HUES64 (cell line): Measurements from ENCODE around the gene CCER1.

Experiments used
- H3K27ac ChIP-seq: 2 replicates; pipeline ENCODE4 v1.7.0; 2013; ENCODE audit warnings: low read depth, low read length, inconsistent platforms
- H3K27me3 ChIP-seq: 2 replicates; pipeline ENCODE4 v1.6.1; 2013; ENCODE audit warnings: mild to moderate bottlenecking, low read length; ENCODE audit not compliant: insufficient read depth
- H3K36me3 ChIP-seq: 2 replicates; pipeline ENCODE4 v1.6.1; 2013; ENCODE audit warnings: mild to moderate bottlenecking, low read length; ENCODE audit not compliant: insufficient read depth
- H3K4me1 ChIP-seq: 2 replicates; pipeline ENCODE4 v1.6.1; 2013; ENCODE audit warnings: mild to moderate bottlenecking, low read length, moderate library complexity; ENCODE audit not compliant: insufficient read depth
- H3K4me3 ChIP-seq: 2 replicates; pipeline ENCODE4 v1.5.1; 2013; ENCODE audit warnings: mild to moderate bottlenecking, low read length, moderate library complexity
- H3K9ac ChIP-seq: 2 replicates; pipeline ENCODE4 v1.6.1; 2013; ENCODE audit warnings: mild to moderate bottlenecking, low read depth, low read length
- H3K9me3 ChIP-seq: 2 replicates; pipeline ENCODE4 v1.6.1; 2013; ENCODE audit warnings: low read depth, low read length; ENCODE audit not compliant: insufficient read depth
- WGBS: fragments of 150-250, 120-280 bp; methylation state at CpG from one replicate; pipeline ENCODE4 v1.1.7; 2013; ENCODE audit warnings: missing lambda C conversion rate; 5-methylcytosine and 5-hydroxymethylcytosine counted together

CCER1 gene

DNA sequence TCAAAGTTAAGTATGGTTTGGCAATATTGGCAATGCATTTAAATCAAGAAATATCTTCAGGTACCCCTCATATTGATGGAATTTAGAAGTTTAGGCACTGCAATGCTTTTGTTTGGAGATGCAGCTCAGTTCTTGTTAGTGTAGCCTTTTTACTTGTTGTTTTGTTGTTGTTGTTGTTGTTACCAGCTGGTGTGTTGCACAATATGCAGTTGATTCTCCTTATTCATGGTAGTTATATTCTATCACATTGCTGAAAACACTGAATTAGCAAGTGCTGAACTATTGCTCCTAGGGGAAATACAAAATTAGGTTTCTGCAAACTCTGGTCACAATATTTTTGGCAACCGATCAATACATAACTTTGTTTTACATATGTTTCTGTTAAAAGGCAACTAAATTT is 34.8 kb downstream of the CCER1 start:
- H3K9me3 ChIP-seq = no peaks in the 10 kb centered on the region
- H3K4me1 ChIP-seq = no peaks in the 10 kb centered on the region
- H3K27ac ChIP-seq = no peak overlapping the region
- no peak overlapping the region for H3K4me3 ChIP-seq
- no peaks in the 10 kb centered on the region for H3K36me3 ChIP-seq
- WGBS = no CpG with 5 or more reads among the region's 1 CpG
- H3K9ac ChIP-seq = no peak overlapping the region
- H3K27me3 ChIP-seq = no peaks in the 10 kb centered on the region

DNA sequence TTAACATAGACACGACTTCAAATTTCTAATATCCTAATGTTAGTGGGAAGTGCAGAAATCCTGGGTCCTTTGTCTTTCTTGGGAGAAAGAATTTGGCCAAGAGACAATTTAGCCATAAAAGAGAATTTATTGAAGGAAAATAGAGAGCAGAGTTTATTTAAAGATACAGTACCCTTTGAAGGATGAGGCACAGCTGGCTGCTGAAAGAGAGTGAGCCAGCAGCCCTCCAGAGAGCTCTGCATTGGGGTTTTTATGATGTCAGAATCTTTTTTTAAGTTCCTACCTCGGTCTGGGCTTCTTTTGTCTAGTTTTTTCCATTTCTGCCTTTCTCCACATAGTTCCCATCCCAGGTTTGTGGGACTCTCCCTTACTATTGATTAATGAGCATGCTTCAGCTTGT is 37.5 kb downstream of the CCER1 start:
- Histone ChIP-seq H3K4me1 (no peaks in the 10 kb centered on the region), H3K27me3 (no peaks in the 10 kb centered on the region), H3K4me3 (no peak overlapping the region), H3K27ac (no peak overlapping the region), H3K9ac (no peak overlapping the region), H3K9me3 (no peaks in the 10 kb centered on the region), H3K36me3 (no peaks in the 10 kb centered on the region)
- WGBS = 100% methylated on average over 1 of the region's 2 CpGs

DNA sequence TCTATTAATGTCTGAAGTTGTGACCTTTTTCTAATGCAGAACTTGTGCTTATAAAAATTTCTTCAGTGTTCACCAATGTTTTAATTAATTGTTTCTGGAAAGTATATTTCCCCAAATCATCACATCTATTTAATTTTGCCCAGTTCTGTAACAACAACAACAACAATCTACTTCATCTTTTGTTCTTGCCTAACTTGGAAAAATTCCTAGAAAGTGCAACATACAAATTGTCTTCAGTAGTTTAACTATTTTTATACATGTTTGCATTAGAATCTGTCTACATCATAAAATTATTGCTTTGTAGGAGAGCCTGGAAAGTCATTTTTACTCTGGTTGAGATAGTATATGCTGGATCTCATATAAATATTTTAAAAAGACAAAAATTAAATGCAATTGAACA is 38.5 kb downstream of the CCER1 start:
- no peaks in the 10 kb centered on the region for H3K9me3 ChIP-seq
- no peak overlapping the region for H3K27ac ChIP-seq
- H3K4me1 ChIP-seq = no peaks in the 10 kb centered on the region
- H3K36me3 ChIP-seq = no peaks in the 10 kb centered on the region
- no peak overlapping the region for H3K9ac ChIP-seq
- no peak overlapping the region for H3K4me3 ChIP-seq
- no peaks in the 10 kb centered on the region for H3K27me3 ChIP-seq

DNA sequence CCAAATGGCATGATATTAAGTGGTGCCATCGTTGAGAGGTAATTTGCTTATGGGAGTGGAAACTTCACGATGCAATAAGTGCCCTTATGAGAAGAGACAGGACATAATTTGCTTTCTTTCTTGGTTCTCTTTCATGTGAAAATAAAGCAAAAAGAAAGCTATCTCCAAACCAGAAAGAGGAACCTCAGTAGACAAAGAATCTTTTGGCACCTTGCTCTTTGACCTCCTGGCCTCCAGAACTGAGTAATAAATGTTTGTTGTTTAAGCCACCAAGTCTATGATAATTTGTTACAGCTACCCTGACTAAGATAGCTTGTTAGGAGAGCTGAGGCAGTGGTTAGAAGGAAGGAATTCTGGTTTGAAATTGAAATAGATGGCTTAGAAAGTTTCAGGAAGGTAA is 39.6 kb downstream of the CCER1 start:
- Histone ChIP-seq H3K4me1 (no peaks in the 10 kb centered on the region), H3K9me3 (no peaks in the 10 kb centered on the region), H3K9ac (no peak overlapping the region), H3K27me3 (no peaks in the 10 kb centered on the region), H3K4me3 (no peak overlapping the region), H3K27ac (no peak overlapping the region), H3K36me3 (no peaks in the 10 kb centered on the region)
- WGBS = 89% methylated on average over 2 of the region's 2 CpGs

DNA sequence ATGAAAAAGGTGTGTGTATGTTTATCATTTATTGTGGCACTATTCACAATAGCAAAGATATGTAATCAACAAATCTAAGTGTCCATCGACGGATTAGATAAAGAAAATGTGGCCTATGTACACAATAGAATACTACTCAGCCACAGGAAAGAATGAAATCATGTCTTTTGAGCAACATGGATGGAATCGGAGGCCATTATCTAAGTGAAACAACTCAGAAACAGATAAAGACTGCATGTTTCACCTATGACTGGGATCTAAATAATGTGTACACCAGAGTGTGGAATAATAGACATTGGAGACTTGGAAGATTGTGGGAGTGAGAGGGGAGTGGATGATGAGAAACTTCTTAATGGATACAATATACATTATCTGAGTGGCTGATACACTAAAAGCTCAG is 44.0 kb downstream of the CCER1 start:
- Histone ChIP-seq H3K27me3 (no peaks in the 10 kb centered on the region), H3K4me3 (no peak overlapping the region), H3K9me3 (no peaks in the 10 kb centered on the region), H3K4me1 (no peaks in the 10 kb centered on the region), H3K27ac (no peak overlapping the region), H3K36me3 (no peaks in the 10 kb centered on the region), H3K9ac (no peak overlapping the region)
- WGBS = 92% methylated on average over 3 of the region's 3 CpGs

DNA sequence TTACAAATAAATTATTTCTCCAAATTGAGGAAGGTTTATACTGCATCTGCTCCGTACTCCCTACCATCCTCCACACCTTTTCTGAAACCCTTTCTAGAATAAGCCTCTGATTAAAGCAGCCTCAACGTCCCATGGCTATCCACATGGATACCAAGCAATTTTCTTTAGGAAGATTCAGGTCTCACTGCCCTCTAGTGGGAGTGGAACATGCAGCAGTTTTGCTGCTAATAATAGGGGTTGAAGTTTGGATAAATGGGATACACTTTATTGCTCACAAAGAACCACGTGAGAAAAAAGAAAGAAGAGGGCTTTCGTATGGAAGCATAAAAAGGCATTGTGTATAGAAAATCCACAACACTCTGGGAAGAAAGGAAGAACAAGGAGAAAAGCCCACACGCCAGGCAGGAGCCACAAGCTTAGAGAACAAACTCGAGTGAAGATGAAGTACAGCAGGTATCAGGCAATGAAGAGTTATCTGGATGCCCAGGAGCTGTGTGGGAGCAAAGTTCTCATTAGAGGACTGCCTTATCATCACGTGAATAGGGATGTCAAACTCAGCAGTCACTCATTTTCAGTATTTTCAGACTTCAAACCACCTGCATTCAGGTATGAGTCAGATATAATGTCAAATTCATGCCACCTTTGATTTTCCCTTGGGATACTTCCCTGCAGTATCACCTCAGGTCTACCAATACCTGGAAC is 45.8 kb downstream of the CCER1 start:
- Histone ChIP-seq H3K9me3 (no peaks in the 10 kb centered on the region), H3K27me3 (no peaks in the 10 kb centered on the region), H3K27ac (no peak overlapping the region), H3K4me3 (no peak overlapping the region), H3K9ac (no peak overlapping the region), H3K4me1 (no peaks in the 10 kb centered on the region), H3K36me3 (no peaks in the 10 kb centered on the region)
- 52% methylated on average over 7 of the region's 7 CpGs for WGBS

DNA sequence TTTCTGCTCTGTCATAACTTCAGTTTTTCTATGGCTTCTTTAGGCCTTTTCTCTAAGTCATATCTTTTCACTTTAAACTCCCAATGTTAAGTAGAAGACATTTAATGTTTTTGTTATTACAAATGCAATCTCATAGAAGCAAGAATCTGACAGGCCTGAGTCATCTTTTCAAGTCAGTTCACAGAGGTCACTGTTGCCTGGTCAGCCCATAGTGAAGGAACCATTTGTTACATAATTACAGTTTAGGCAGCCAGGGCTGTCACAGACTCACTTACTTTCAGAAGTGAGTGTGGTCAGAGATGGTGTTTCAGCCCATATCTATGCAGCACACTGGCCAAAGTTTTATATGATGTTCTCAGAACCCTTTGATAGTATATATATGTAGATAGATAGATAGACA is 46.5 kb downstream of the CCER1 start:
- Histone ChIP-seq H3K9ac (no peak overlapping the region), H3K9me3 (no peaks in the 10 kb centered on the region), H3K27ac (no peak overlapping the region), H3K27me3 (no peaks in the 10 kb centered on the region), H3K4me3 (no peak overlapping the region), H3K4me1 (no peaks in the 10 kb centered on the region), H3K36me3 (no peaks in the 10 kb centered on the region)

DNA sequence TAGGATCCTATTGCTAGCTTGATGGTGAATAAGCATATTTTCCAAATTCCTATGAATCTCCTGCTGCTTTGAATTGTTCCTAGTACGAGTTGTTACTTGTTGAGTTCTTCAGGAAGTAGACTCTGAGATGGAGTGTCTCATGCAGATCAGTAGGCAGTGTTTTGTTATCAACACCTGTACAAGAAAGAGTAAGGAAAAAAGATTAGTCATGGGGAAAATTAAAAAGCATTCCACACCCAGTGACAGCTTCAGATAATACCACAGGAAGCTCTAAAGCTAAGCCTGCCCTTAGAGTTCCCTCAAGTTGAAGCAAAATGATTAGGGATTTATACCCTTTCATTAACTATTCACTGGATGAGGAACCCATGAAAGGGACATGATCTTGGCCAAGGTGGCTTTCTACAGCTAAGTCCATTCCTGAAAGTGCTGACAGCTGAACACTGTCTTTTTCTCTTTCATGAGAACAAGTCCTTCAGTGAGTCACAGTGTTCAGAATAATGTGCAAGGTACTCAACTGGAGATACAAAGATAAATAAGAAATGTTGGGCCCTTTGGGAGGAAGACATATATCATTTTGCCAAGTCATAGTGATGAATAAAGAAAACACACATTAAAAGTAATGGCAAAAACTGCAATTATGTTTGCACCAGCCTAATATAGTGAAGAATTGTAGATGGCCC is 49.1 kb downstream of the CCER1 start:
- Histone ChIP-seq H3K27me3 (no peaks in the 10 kb centered on the region), H3K36me3 (no peaks in the 10 kb centered on the region), H3K9ac (no peak overlapping the region), H3K4me3 (no peak overlapping the region), H3K9me3 (no peaks in the 10 kb centered on the region), H3K4me1 (no peaks in the 10 kb centered on the region), H3K27ac (no peak overlapping the region)
- 92% methylated on average over 1 of the region's 1 CpG for WGBS

DNA sequence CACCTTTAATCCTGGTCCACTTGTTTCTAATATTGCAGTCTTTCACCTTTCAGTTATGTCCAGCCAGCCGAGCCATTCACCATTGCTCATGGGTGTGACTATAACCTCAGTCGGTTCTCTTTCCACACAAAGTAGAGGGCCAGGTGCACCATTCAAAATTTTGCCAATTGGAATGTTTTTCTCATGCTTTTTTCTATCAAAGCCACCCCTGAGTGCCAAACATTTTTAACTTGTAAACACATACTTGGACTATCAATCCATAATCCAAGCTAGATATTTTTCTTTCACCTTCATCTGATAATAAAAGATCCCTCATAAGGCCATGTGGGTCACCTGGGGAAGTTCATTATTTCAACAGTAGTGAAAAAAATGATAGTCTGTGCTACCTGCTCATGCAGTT is 52.4 kb downstream of the CCER1 start:
- 91% methylated on average over 2 of the region's 2 CpGs for WGBS
- H3K27me3 ChIP-seq = no peaks in the 10 kb centered on the region
- no peaks in the 10 kb centered on the region for H3K9me3 ChIP-seq
- H3K4me1 ChIP-seq = no peaks in the 10 kb centered on the region
- H3K27ac ChIP-seq = no peak overlapping the region
- no peak overlapping the region for H3K9ac ChIP-seq
- no peaks in the 10 kb centered on the region for H3K36me3 ChIP-seq
- no peak overlapping the region for H3K4me3 ChIP-seq
